GM21717 (cell line): Measurements from ENCODE around the gene SNX7.
A peak's percentile ranks its signal among the peaks of the same experiment; 100 is the strongest.

ENCODE experiments used
- ATAC-seq: cut with Tn5 transposase; IDR thresholded peaks from one replicate; pipeline ENCODE4 v1.9.1; 2021; ENCODE audit warnings: mild to moderate bottlenecking, moderate library complexity; ENCODE audit not compliant: unreplicated experiment

SNX7 gene

GRCh38 chr1:98763488-98764150 lies 102.1 kb downstream of the SNX7 start:
- ATAC-seq = no peak

- ATAC-seq = no peak
These were observed 103.0 kb downstream of the SNX7 start for GRCh38 chr1:98764485-98764884.

- peak; percentile 93 for ATAC-seq
These were observed 104.7 kb downstream of the SNX7 start for GRCh38 chr1:98766255-98766654.

- no peak for ATAC-seq
These were observed 107.6 kb downstream of the SNX7 start for GRCh38 chr1:98769162-98769561.

GRCh38 chr1:98781906-98782305 lies 120.4 kb downstream of the SNX7 start:
- ATAC-seq = no peak

GRCh38 chr1:98783821-98784220 lies 122.3 kb downstream of the SNX7 start:
- no peak for ATAC-seq

GRCh38 chr1:98791498-98791897 lies 130.0 kb downstream of the SNX7 start:
- no peak for ATAC-seq

- no peak for ATAC-seq
These were observed 130.6 kb downstream of the SNX7 start for GRCh38 chr1:98792123-98792522.

GRCh38 chr1:98793136-98793535 lies 131.6 kb downstream of the SNX7 start:
- ATAC-seq = no peak

GRCh38 chr1:98794196-98794886 lies 132.8 kb downstream of the SNX7 start:
- peak; percentile 95 for ATAC-seq

GRCh38 chr1:98796049-98796448 lies 134.5 kb downstream of the SNX7 start:
- ATAC-seq = no peak

GRCh38 chr1:98797506-98797905 lies 136.0 kb downstream of the SNX7 start:
- ATAC-seq = no peak
